WTC11 (cell line): ENCODE results near the gene CALM3.

Experiments
- PRRX2 ChIP-seq: fragments of 250-450 bp; sonication (Bioruptor Pico); IDR thresholded peaks from 2 replicates; pipeline ENCODE4 v1.8.0; 2021; ENCODE audit warnings: mild to moderate bottlenecking
- ZNF263 ChIP-seq: sonication (generic); formaldehyde crosslinking; IDR thresholded peaks from 2 replicates; pipeline ENCODE4 v1.8.1; 2022; ENCODE audit warnings: low read depth, mild to moderate bottlenecking, moderate library complexity, missing genetic modification reagents

DNA sequence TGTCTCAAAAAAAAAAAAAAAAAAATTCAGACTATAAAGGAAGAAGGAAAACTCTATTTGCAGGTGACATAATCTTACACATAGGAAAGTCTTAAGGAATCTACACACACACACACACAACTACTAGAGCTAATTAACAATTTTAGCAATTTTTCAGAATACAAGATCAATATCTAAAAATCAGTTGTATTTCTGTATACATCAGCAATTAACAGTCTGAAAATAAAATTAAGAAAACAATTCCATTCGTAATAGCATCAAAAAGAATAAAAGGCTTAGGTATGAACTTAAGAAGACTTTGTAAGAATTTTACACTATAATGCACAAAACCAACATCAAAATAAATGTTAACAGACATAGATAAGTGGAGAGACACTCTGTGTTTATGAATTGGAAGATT lies 15.6 kb upstream of the CALM3 start:
- TF ChIP-seq ZNF263 (CRISPR knock-in tag) (no peak), PRRX2 (CRISPR knock-in tag) (no peak)
